ENCODE measurements around the gene RASL11B. TPM values are rescaled to one million over a fixed set of nuclear protein-coding genes. Genes with fewer than 3 reads are reported as not detected.

The RASL11B gene
- total and polyA plus RNA-seq, 2 donors (not counting 1 experiment from before 2014, with no cell fraction given): 0.36 to 1.2 TPM

DNA sequence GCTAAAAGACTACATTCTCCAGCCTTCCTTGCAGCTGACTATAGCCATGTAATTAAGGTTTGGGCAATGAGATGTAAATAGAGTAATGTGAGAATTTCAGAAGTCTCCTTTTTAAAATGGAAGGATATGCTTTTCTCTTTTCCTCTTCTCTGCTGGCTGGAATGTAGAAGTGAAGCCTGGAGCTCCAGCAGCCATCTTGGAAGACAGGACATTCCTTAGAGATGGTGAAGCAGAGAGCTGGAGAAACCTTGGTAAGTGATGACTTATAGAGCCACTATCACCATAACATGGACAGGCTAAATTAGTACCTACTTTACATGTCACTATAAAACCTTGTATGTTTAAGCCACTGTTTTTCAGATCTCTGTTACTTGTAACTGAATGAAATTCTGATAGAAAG, 48.0 kb downstream of the RASL11B start:
- no peak overlapping the region for H3K27ac ChIP-seq (ENCODE audit: low read length in 2 of 2)
- Mint-ChIP-seq H3K9me3 (ENCODE audit: insufficient read depth) (no peaks in the 10 kb centered on the region), H3K4me3 (no peak overlapping the region), H3K27me3 (no peaks in the 10 kb centered on the region), H3K4me1 (no peaks in the 10 kb centered on the region), H3K27ac (no peak overlapping the region)
- H3K4me3 ChIP-seq (ENCODE audit: control extremely low read depth in 1 of 5, extremely low read depth in 1 of 5, insufficient read depth in 1 of 5, low read depth in 2 of 5, low read length in 4 of 5): no peak overlapping the region
- ChIA-PET POLR2A (no interaction called here), CTCF (interaction anchor here (0.7 to 2.5 kb wide), 3 partner anchors 8 to 376 kb away, joined by 3 to 13 read pairs (median 5); no protein-coding TSS in a partner anchor)
- TF ChIP-seq, protein P1, sequence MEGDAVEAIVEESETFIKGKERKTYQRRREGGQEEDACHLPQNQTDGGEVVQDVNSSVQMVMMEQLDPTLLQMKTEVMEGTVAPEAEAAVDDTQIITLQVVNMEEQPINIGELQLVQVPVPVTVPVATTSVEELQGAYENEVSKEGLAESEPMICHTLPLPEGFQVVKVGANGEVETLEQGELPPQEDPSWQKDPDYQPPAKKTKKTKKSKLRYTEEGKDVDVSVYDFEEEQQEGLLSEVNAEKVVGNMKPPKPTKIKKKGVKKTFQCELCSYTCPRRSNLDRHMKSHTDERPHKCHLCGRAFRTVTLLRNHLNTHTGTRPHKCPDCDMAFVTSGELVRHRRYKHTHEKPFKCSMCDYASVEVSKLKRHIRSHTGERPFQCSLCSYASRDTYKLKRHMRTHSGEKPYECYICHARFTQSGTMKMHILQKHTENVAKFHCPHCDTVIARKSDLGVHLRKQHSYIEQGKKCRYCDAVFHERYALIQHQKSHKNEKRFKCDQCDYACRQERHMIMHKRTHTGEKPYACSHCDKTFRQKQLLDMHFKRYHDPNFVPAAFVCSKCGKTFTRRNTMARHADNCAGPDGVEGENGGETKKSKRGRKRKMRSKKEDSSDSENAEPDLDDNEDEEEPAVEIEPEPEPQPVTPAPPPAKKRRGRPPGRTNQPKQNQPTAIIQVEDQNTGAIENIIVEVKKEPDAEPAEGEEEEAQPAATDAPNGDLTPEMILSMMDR (IDR thresholded peaks at IDR 0.05): no peak
- TF ChIP-seq EZH2 (IDR thresholded peaks at IDR 0.05; ENCODE audit: borderline replicate concordance, insufficient read depth, low read depth, low read length, poor library complexity, severe bottlenecking): no peak
- intact Hi-C loops (cut with micrococcal nuclease): no loop called here
- H3K4me2 ChIP-seq (replicated peaks; ENCODE audit: low read depth, low read length, poor library complexity, severe bottlenecking): no peak overlapping the region
- H2AFZ ChIP-seq (ENCODE audit: insufficient read depth, low read depth, low read length, poor library complexity, severe bottlenecking): no peak overlapping the region
- no peaks in the 10 kb centered on the region for H3K4me1 ChIP-seq (ENCODE audit: control insufficient read depth in 2 of 2, insufficient read depth in 2 of 2, low read length in 2 of 2)
- no peak for DNase-seq
- peaks cover 1 to 9% of the 10 kb centered on the region in 2 experiments for H3K36me3 ChIP-seq (replicated peaks in 1 of 2; ENCODE audit: control extremely low read depth in 1 of 2, control insufficient read depth in 1 of 2, extremely low read depth in 1 of 2, insufficient read depth in 2 of 2, low read length in 1 of 2)
- H3K79me2 ChIP-seq (ENCODE audit: control insufficient read depth, insufficient read depth, low read length): no peaks in the 10 kb centered on the region
- H3K27me3 ChIP-seq (replicated peaks in 1 of 4; ENCODE audit: control extremely low read depth in 1 of 4, control insufficient read depth in 3 of 4, insufficient read depth in 4 of 4, low read length in 3 of 4): no peaks in the 10 kb centered on the region
- no peak for ATAC-seq (ENCODE audit: low read depth)
- no peak overlapping the region for H3K9ac ChIP-seq (ENCODE audit: low read length)
- H3K9me3 ChIP-seq (ENCODE audit: control extremely low read depth in 1 of 3, control insufficient read depth in 2 of 3, insufficient read depth in 1 of 3, low read length in 2 of 3): no peaks in the 10 kb centered on the region
- no peaks in the 10 kb centered on the region for H4K20me1 ChIP-seq (ENCODE audit: control insufficient read depth, insufficient read depth, low read length, poor library complexity, severe bottlenecking)

DNA sequence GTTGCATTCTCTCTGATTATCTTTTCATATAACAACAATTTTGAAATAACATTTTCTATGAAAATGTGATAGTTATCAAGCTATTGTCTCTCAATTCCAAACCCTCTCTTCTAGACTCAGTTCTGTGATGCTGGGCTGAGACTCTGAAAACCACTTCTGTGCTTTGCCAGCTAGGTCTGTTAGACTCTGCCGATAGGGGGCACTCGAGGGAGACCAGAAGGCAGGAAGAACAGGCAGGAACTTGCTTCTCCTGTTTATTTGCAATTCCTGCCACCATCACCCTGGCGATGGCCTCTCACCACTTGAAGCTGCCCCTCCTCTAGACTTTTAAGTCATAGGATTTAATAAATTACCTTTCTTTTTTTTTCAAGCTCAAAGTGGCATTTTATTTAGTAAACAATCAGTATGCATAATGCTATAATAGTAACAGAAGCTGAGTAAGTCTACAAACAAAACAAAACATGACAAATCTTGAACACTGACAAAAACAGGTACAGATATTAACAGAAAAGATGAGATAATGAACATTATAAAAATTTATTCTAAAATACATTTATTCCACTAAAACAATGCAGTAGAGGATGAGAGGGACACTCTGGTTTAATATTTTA, 49.7 kb downstream of the RASL11B start:
- H3K9me3 Mint-ChIP-seq (ENCODE audit: insufficient read depth): no peaks in the 10 kb centered on the region
- intact Hi-C loops (cut with micrococcal nuclease): no loop called here
- H3K4me1 Mint-ChIP-seq: no peaks in the 10 kb centered on the region
- Histone ChIP-seq H3K36me3 (replicated peaks in 1 of 2; ENCODE audit: control extremely low read depth in 1 of 2, control insufficient read depth in 1 of 2, extremely low read depth in 1 of 2, insufficient read depth in 2 of 2, low read length in 1 of 2) (peaks cover 1 to 8% of the 10 kb centered on the region in 2 experiments), H3K9me3 (ENCODE audit: control extremely low read depth in 1 of 3, control insufficient read depth in 2 of 3, insufficient read depth in 1 of 3, low read length in 2 of 3) (no peaks in the 10 kb centered on the region), H3K27me3 (replicated peaks in 1 of 4; ENCODE audit: control extremely low read depth in 1 of 4, control insufficient read depth in 3 of 4, insufficient read depth in 4 of 4, low read length in 3 of 4) (no peaks in the 10 kb centered on the region), H4K20me1 (ENCODE audit: control insufficient read depth, insufficient read depth, low read length, poor library complexity, severe bottlenecking) (no peaks in the 10 kb centered on the region), H3K4me3 (ENCODE audit: control extremely low read depth in 1 of 5, extremely low read depth in 1 of 5, insufficient read depth in 1 of 5, low read depth in 2 of 5, low read length in 4 of 5) (no peak overlapping the region), H3K4me2 (replicated peaks; ENCODE audit: low read depth, low read length, poor library complexity, severe bottlenecking) (no peak overlapping the region), H3K4me1 (ENCODE audit: control insufficient read depth in 2 of 2, insufficient read depth in 2 of 2, low read length in 2 of 2) (no peaks in the 10 kb centered on the region), H2AFZ (ENCODE audit: insufficient read depth, low read depth, low read length, poor library complexity, severe bottlenecking) (no peak overlapping the region), H3K79me2 (ENCODE audit: control insufficient read depth, insufficient read depth, low read length) (no peaks in the 10 kb centered on the region), H3K9ac (ENCODE audit: low read length) (no peak overlapping the region), H3K27ac (ENCODE audit: low read length in 2 of 2) (no peak overlapping the region)
- WGBS (ENCODE audit: insufficient coverage): 0% methylated on average over 2 of the region's 3 CpGs
- POLR2A ChIA-PET: no interaction called here
- no peak for ATAC-seq (ENCODE audit: low read depth)
- no peaks in the 10 kb centered on the region for H3K27me3 Mint-ChIP-seq
- DNase-seq: peak; percentile 52
- TF ChIP-seq, protein P1 (IDR thresholded peaks at IDR 0.05): peak; percentile 78
- no peak for TF ChIP-seq EZH2 (IDR thresholded peaks at IDR 0.05; ENCODE audit: borderline replicate concordance, insufficient read depth, low read depth, low read length, poor library complexity, severe bottlenecking)
- CTCF ChIA-PET: interaction anchor here (0.6 to 2.5 kb wide), 14 partner anchors 9 to 1322 kb away, joined by 3 to 13 read pairs (median 4); no protein-coding TSS in a partner anchor
- no peak overlapping the region for H3K4me3 Mint-ChIP-seq
- no peak overlapping the region for H3K27ac Mint-ChIP-seq
